ENCODE measurements around the gene C5orf34. TPM values are rescaled to one million over a fixed set of nuclear protein-coding genes. Genes with fewer than 3 reads are reported as not detected.

Gene C5orf34
- total RNA-seq, 2 experiments from 2014 or later: 10.7 to 11.0 TPM

DNA sequence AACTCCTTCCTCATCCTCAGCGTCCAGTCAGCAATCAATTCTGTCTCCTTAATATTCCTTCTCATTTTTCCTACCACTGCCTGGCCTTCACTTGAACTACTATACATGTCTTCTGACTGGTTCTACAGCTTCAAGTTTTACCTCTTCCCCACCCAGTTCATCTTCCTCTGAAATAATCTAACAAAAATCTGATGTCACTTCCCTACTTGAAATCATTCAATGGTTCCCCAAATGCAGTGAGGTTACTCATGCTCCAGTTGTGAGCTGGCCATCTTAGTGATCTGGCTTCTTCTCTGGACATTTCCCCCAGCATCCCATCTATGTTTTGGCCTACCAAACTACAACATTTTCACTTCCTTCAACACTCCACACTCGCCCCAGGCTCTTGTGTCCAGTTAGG lies 16.4 kb downstream of the C5orf34 start:
- no peak overlapping the region for H3K4me3 Mint-ChIP-seq
- CTCF ChIA-PET: interaction anchor here (0.6 to 1.8 kb wide), 4 partner anchors 10 to 317 kb away, joined by 5 to 6 read pairs (median 6); partner anchors contain the start of gene TMEM267

DNA sequence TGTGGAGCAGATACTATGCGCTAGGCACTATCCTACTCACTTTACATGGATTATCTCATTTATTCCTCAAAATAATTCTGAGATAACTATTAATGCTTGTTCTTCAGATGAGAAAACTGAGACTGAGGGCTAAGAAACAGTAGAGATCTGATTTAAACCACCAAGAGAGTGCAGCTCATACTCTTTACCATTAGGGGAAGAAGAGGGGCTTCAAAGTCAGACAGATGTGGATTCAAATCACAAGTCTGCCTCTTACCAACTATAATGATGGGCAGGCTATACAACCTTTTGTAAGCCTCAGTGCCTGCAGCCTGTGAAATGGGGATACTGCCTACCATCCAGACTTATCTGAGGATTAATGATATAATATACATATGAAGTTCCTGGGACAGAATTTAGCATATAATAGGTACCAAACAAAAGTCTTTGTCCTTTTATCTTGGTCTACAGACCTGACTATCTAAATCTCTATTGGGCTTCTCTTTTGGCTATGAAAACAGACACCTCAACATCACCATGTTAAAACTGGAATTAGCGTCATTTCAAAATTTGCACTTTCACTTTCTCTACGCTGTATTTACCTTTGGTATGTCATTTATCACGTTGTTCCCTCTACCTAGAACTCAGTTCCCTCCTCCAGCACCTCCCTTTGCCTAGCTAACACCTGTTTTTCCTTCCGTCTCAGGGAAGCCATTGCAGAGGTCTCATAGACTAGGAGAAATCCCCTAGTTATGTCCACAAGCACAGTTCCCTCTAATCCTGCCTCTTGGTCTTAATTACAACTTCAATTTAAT lies 17.4 kb downstream of the C5orf34 start:
- Mint-ChIP-seq H3K4me3 (no peak overlapping the region), H3K9me3 (no peaks in the 10 kb centered on the region), H3K27ac (no peak overlapping the region), H3K4me1 (peaks cover 1% of the 10 kb centered on the region), H3K36me3 (ENCODE audit: low read depth) (peaks cover 31% of the 10 kb centered on the region), H3K27me3 (no peaks in the 10 kb centered on the region)
- DNase-seq: no peak
- CTCF ChIA-PET: interaction anchor here (1.4 to 1.8 kb wide), 2 partner anchors 13 to 14 kb away, joined by 6 read pairs; partner anchors contain the start of gene TMEM267
- POLR2A ChIA-PET: no interaction called here

More for the DNA sequence above, 16.4 kb downstream of the C5orf34 start:
- POLR2A ChIA-PET: interaction anchor here (0.6 kb wide), 1 partner anchor 58 kb away, joined by 3 read pairs; no protein-coding TSS in a partner anchor
- no peaks in the 10 kb centered on the region for H3K9me3 Mint-ChIP-seq
- H3K4me1 Mint-ChIP-seq: peaks cover 1% of the 10 kb centered on the region
- H3K27ac Mint-ChIP-seq: no peak overlapping the region
- no peak for DNase-seq
- H3K36me3 Mint-ChIP-seq (ENCODE audit: low read depth): peaks cover 37% of the 10 kb centered on the region
- H3K27me3 Mint-ChIP-seq: no peaks in the 10 kb centered on the region

DNA sequence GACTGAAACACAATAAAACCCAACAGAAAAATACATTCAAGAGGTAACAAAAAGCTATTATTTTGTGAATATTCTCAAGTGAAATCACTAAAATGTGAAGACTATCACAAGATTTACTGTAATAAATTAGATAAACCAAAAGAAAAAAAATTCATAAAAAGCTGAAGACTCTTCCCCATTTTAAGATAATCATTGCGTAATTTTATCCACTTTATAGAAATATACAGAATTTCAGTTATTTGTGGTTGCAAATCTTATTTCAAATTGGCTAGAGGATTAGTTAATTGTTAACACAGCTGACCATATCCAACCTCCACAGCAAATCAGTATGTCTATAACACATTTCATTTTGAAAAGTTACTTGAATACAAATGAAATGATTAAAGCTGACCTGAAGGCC lies 23.6 kb downstream of the C5orf34 start:
- ChIA-PET POLR2A (no interaction called here), CTCF (no interaction called here)
- Mint-ChIP-seq H3K36me3 (ENCODE audit: low read depth) (peaks cover 30% of the 10 kb centered on the region), H3K4me1 (peaks cover 3% of the 10 kb centered on the region), H3K27ac (no peak overlapping the region), H3K4me3 (no peak overlapping the region), H3K27me3 (no peaks in the 10 kb centered on the region), H3K9me3 (no peaks in the 10 kb centered on the region)
- no peak for DNase-seq

DNA sequence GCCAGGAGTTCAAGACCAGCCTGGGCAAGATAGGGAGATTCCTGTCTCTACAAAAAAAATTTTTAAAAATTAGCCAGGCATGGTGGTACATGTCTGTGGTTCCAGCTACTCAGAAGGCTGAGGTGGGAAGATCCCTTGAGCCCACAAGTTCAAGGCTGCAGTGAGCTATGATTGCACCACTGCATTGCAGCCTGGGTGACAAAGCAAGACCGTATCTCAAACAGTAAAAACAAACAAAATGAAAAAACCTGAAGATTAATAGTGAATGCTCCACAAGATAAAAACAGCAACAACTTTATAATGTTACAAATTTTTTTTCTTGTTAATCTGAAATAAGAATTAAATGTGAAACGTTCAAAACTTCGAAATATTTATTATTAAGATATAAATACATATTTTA lies 28.6 kb downstream of the C5orf34 start:
- Mint-ChIP-seq H3K36me3 (ENCODE audit: low read depth) (peaks cover 19% of the 10 kb centered on the region), H3K27ac (peak overlapping the region; percentile 100), H3K4me3 (no peak overlapping the region), H3K4me1 (peaks cover 36% of the 10 kb centered on the region), H3K27me3 (no peaks in the 10 kb centered on the region), H3K9me3 (no peaks in the 10 kb centered on the region)
- no peak for DNase-seq
- POLR2A ChIA-PET: interaction anchor here (0.9 to 1.0 kb wide), 2 partner anchors 29 to 174 kb away, joined by 3 read pairs; partner anchors contain the start of gene C5orf34
- CTCF ChIA-PET: interaction anchor here (2.7 to 3.6 kb wide), 2 partner anchors 20 to 366 kb away, joined by 12 to 23 read pairs; partner anchors contain the start of gene ZNF131

DNA sequence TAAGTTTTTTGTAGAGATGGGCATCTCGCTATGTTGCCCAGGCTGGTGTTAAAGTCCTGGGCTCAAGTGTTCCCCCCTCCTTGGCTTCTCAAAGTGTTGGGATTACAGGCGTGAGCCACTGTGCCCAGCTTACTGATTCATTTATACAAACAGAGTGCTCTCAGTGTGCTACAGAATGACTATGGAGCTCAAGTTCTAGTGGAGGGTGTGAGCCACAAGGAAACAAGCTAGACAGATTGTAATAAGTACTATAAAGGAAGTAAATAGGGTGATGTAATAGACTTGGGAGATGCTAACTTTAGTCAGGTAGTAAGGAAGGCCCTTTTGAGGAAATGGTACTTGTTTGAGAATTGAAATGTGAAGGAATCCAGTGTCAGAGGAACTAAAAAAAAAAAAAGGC lies 29.5 kb downstream of the C5orf34 start:
- CTCF ChIA-PET: interaction anchor here (1.7 to 3.6 kb wide), 8 partner anchors 18 to 379 kb away, joined by 5 to 23 read pairs (median 6); partner anchors contain the start of genes C5orf34 and ZNF131

DNA sequence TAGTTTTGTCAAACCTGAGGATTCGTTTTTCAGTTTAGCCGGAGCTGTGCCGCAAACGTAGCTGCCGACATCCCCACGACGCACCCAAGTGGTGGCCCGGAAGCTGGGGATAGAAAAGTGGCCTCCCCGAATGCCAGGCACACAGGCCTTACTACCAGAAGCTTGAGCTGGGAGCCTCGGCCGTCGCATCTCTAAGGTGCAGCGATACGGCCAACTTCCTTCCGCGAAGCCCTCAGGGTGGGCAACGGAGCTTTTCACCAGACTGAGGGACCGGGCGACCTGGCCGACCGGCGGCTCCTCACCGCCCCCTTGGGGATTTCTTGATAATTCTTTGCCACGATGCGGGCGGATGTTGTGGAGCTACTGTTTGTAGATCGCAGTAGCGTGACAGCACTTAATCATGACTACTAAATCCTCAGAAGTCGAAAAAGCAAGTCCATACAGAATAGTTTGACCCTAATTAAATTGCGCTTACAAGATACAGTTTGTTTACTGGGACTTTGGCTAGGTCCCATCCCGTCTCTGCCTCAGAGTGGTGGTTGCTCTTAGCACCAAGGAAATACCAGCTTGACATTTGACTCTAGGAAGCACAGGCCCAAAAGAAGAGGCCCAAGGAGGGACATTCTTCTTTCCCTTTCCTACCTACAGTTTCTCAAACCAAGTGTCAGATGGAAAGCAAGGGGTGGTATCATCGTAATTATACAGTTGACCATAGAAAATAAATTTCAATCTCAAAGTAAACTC lies 30.7 kb downstream of the C5orf34 start:
- ChIA-PET POLR2A (interaction anchor here (0.6 to 1.5 kb wide), 11 partner anchors 18 to 1326 kb away, joined by 3 to 7 read pairs (median 4); partner anchors contain the start of genes C5orf34, HMGCS1 and ZNF131), CTCF (interaction anchor here (0.5 to 3.6 kb wide), 49 partner anchors 8 to 1674 kb away, joined by 3 to 23 read pairs (median 4); partner anchors contain the start of genes C5orf34, CCL28, HMGCS1 and NIM1K)
- H3K27ac Mint-ChIP-seq: peak overlapping the region; percentile 100
- no peaks in the 10 kb centered on the region for H3K27me3 Mint-ChIP-seq
- H3K4me1 Mint-ChIP-seq: peaks cover 45% of the 10 kb centered on the region
- DNase-seq: peak; percentile 90
- no peaks in the 10 kb centered on the region for H3K9me3 Mint-ChIP-seq
- H3K4me3 Mint-ChIP-seq: peak overlapping the region; percentile 97
- H3K36me3 Mint-ChIP-seq (ENCODE audit: low read depth): peaks cover 21% of the 10 kb centered on the region

More for the DNA sequence above, 29.5 kb downstream of the C5orf34 start:
- Mint-ChIP-seq H3K4me3 (peak overlapping the region; percentile 8), H3K9me3 (no peaks in the 10 kb centered on the region), H3K4me1 (peaks cover 40% of the 10 kb centered on the region), H3K27ac (peak overlapping the region; percentile 100), H3K36me3 (ENCODE audit: low read depth) (peaks cover 22% of the 10 kb centered on the region), H3K27me3 (no peaks in the 10 kb centered on the region)
- no peak for DNase-seq
- POLR2A ChIA-PET: interaction anchor here (0.7 to 1.0 kb wide), 3 partner anchors 30 to 380 kb away, joined by 3 read pairs; partner anchors contain the start of gene C5orf34

DNA sequence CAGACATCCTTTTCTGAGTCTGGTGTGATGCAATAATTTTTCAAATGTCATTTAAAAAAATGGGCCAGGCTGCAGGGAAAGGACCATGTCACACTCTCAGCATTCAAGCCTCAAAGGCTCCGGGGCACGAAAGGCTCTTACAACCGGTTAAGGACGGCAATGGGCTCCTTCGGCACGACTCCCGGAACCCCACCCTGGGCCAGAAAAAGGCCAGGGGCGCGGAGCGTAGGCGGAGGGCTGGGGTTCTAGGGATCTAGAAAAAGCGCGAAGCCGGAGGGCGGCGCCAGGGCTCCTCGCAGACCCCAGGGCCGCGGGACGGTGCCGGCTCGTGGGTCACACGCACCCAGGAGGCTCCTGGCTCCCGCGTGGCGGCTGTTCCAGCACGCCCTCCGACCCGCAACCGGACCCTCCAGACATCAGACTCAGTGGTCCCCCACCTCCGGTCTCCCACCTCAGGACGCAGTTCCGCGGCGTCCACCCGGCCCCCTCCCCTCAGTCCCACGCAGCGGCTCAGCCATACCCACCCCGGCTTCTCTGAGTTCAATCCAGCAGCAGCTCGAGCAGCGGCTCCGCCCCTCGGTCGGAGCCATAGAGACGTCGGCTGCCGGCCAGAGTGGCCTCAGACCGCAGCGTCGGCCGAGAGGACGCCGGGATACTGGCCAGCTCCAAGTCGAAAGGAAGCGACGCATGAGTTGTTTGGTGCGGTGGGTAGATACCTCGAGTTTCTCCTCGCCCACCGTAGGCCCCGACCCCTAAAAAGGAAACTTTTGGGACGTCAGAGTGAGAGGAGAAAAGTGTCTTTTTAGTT lies 31.4 kb downstream of the C5orf34 start, which contains the start of gene TMEM267:
TSS of gene TMEM267 (minus strand) at position 568 of the 808 bp plus-strand sequence. CDS start 29,896 bp downstream, outside the sequence.
- CTCF ChIA-PET: interaction anchor here (0.5 to 3.6 kb wide), 46 partner anchors 7 to 636 kb away, joined by 3 to 23 read pairs (median 4); partner anchors contain the start of genes C5orf34, CCL28, HMGCS1 and NIM1K

DNA sequence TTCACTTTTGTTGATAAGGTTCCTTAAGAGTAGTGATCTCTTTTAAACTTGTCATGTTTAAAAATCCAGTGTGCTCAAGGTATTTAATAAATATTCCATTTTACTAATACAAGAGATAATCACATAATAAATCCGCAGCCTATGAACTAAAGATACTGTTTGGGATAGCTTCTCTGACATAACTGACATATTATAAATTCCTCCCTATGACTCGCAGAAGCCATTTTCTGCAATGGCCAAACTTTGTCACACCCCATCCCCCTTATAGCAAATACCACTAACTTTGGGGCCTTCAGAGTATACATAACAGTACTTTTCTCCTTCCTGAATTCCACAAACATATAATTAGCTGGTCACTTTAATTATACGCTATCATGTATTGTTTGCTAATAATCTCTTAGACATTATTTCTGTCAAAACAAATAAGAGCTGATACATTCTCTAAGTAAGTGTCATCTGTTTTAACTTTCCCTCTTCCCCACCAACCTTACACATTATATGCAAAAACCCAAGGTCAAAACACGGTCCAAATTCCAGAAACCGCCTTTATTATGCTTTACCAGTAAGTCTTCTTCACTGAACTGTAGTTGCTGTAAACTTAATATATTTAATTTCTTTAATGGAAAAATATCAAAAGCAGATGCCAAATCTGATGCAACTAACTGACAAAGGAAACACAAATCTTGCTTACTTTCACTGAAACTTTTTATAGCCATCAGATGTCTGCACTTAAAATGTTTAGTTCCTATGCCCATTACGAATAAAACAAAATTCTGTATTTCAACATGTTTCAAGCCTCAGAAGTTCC lies 32.3 kb downstream of the C5orf34 start:
- Mint-ChIP-seq H3K4me3 (peak overlapping the region; percentile 97), H3K27ac (peak overlapping the region; percentile 100), H3K36me3 (ENCODE audit: low read depth) (peaks cover 10% of the 10 kb centered on the region), H3K4me1 (peaks cover 45% of the 10 kb centered on the region), H3K9me3 (no peaks in the 10 kb centered on the region), H3K27me3 (no peaks in the 10 kb centered on the region)
- ChIA-PET POLR2A (no interaction called here), CTCF (no interaction called here)
- DNase-seq: no peak

More for the DNA sequence above, 31.4 kb downstream of the C5orf34 start, which contains the start of gene TMEM267:
- H3K9me3 Mint-ChIP-seq: no peaks in the 10 kb centered on the region
- H3K36me3 Mint-ChIP-seq (ENCODE audit: low read depth): peaks cover 14% of the 10 kb centered on the region
- POLR2A ChIA-PET: interaction anchor here (0.6 to 1.5 kb wide), 11 partner anchors 17 to 1327 kb away, joined by 3 to 7 read pairs (median 4); partner anchors contain the start of genes C5orf34, HMGCS1 and ZNF131
- no peaks in the 10 kb centered on the region for H3K27me3 Mint-ChIP-seq
- peak within 1 kb of the TSS; percentile 97 for H3K4me3 Mint-ChIP-seq
- peaks cover 45% of the 10 kb centered on the region for H3K4me1 Mint-ChIP-seq
- DNase-seq: peak; percentile 89
- H3K27ac Mint-ChIP-seq: peak within 1 kb of the TSS; percentile 100

DNA sequence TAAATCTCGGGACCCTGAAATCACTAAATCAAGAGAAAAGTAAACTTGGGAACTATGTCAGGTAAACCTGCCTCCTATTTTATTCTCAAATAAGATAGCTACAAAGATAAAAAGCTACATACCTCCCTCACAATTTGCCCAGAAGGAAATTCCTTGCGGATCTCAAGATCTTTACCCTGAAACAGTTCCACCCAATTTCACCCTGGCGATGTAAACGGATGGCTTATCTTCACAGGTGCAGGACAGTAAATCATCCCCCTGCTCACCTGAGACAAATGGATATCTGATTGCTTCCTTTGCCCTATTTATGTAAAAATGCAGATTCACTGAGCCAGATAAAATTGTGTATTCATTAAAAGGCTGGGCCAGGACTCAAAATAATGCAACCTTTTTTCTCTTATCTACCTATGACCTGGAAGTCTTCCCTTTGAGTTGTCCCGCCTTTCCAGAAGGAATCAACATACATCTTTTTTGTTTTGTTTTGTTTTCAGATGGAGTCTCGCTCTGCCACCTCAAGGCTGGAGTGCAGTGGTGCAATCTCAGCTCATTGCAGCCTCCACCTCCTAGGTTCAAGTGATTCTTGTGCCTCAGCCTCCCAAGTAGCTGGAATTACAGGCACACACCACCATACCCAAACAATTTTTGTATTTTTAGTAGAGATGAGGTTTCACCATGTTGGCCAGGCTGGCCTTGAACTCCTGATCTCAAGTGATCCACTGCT lies 45.1 kb downstream of the C5orf34 start:
- Mint-ChIP-seq H3K36me3 (ENCODE audit: low read depth) (peaks cover 76% of the 10 kb centered on the region), H3K4me3 (no peak overlapping the region), H3K27ac (no peak overlapping the region), H3K9me3 (peaks cover 31% of the 10 kb centered on the region), H3K4me1 (peaks cover 6% of the 10 kb centered on the region), H3K27me3 (no peaks in the 10 kb centered on the region)
- no peak for DNase-seq
- CTCF ChIA-PET: interaction anchor here (1.1 kb wide), 1 partner anchor 14 kb away, joined by 5 read pairs; the partner anchor contains the start of gene TMEM267
- POLR2A ChIA-PET: interaction anchor here (0.7 kb wide), 1 partner anchor 32 kb away, joined by 3 read pairs; no protein-coding TSS in a partner anchor

DNA sequence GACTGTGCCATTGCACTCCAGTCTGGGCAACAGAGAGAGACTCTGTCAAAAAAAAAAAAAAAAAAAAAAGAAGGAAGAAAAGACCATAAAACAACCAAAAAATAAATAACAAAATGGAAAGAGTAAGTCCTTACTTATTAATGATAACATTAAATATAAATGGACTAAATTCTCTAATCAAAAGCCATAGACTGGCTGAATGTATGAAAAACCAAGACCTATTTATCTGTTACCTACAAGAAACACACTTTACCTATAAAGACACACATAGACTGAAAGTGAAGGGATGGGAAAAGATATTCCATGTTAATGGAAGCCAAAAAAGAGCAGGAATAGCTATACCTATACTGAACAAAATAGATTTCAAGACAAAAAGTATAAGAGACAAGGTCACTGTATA lies 47.8 kb downstream of the C5orf34 start:
- H3K4me3 Mint-ChIP-seq: no peak overlapping the region
- H3K4me1 Mint-ChIP-seq: no peaks in the 10 kb centered on the region
- H3K36me3 Mint-ChIP-seq (ENCODE audit: low read depth): peaks cover 71% of the 10 kb centered on the region
- POLR2A ChIA-PET: interaction anchor here (0.6 kb wide), 1 partner anchor 9 kb away, joined by 3 read pairs; no protein-coding TSS in a partner anchor
- H3K9me3 Mint-ChIP-seq: peaks cover 27% of the 10 kb centered on the region
- CTCF ChIA-PET: interaction anchor here (0.6 to 1.6 kb wide), 3 partner anchors 13 to 1347 kb away, joined by 3 to 6 read pairs (median 3); partner anchors contain the start of gene TMEM267
- DNase-seq: no peak
- H3K27me3 Mint-ChIP-seq: no peaks in the 10 kb centered on the region
- no peak overlapping the region for H3K27ac Mint-ChIP-seq
